Breast epithelium (tissue), 3 donors: ENCODE results near the gene SRMS.

Source experiments
- POLR2A ChIP-seq: fragments of 450-650 bp; IDR thresholded peaks from one replicate; pipeline ENCODE4 v1.6.1; 2016; ENCODE audit warnings: antibody characterized with exemption, mild to moderate bottlenecking, moderate library complexity
- POLR2AphosphoS5 ChIP-seq, 3 donors: sonication (generic); formaldehyde crosslinking; IDR thresholded peaks; one replicate each; pipeline ENCODE4 v1.6.1; 2017; ENCODE audit warnings: antibody characterized with exemption in 3 of 3
- TF ChIP-seq, protein P1 (sequence below), 3 donors: fragments of 450-650 bp; IDR thresholded peaks; one replicate each; pipeline ENCODE4 v1.5.1; 2016 to 2017; ENCODE audit warnings: antibody characterized with exemption in 3 of 3, mild to moderate bottlenecking in 3 of 3, moderate library complexity in 3 of 3

DNA sequence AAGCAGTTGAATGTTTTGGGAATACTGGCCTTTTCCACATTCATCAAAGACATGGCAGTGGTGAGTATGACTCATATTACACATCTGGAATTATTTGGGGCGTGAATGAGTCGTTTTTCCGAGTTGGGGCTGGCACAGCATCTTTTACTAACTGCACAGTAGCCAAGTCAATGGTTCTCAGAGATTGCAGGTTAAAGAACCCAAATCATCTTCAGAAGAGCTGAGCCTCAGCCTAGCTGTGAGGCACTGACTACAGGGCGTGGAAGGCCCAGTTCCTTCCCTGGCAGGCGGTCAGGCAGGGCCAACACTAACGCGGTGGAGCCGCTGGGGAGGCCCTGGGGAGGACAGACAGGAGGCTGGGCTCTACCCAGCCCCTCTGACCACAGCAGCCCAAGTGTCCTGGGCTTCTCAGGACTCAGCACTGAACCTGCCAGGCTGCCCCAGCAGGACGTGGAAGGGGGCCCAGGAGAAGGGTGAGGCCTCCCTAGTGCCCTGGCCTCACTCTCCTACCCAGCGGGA is 46.6 kb upstream of the SRMS start:
- no peak for TF ChIP-seq POLR2A
- TF ChIP-seq, protein P1, sequence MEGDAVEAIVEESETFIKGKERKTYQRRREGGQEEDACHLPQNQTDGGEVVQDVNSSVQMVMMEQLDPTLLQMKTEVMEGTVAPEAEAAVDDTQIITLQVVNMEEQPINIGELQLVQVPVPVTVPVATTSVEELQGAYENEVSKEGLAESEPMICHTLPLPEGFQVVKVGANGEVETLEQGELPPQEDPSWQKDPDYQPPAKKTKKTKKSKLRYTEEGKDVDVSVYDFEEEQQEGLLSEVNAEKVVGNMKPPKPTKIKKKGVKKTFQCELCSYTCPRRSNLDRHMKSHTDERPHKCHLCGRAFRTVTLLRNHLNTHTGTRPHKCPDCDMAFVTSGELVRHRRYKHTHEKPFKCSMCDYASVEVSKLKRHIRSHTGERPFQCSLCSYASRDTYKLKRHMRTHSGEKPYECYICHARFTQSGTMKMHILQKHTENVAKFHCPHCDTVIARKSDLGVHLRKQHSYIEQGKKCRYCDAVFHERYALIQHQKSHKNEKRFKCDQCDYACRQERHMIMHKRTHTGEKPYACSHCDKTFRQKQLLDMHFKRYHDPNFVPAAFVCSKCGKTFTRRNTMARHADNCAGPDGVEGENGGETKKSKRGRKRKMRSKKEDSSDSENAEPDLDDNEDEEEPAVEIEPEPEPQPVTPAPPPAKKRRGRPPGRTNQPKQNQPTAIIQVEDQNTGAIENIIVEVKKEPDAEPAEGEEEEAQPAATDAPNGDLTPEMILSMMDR (IDR thresholded peaks at IDR 0.05), result no peak
- TF ChIP-seq POLR2AphosphoS5 (IDR thresholded peaks at IDR 0.05), result peak in 1 of 3 donors; percentile 21
